Activated CD4-positive, alpha-beta T cell treated with anti-CD3 and anti-CD28 coated beads, Interleukin-2, amount 50 U/mL, for 4 hours (primary cell): ENCODE data around the gene SPR.

Source experiments
- DNase-seq, 2 experiments: peaks; one replicate each; pipeline ENCODE4 v3.0.0-alpha.2; 2020

SPR gene

GRCh38 chr2:72933207-72933606, 46.0 kb downstream of the SPR start:
- no peak for DNase-seq

- DNase-seq, result no peak
Measured at GRCh38 chr2:72933646-72934151, 46.5 kb downstream of the SPR start.

GRCh38 chr2:72934683-72935610, 47.7 kb downstream of the SPR start:
- DNase-seq, result no peak

- no peak for DNase-seq
Measured at GRCh38 chr2:72935611-72935957, 48.4 kb downstream of the SPR start.

- DNase-seq, result no peak
Measured at GRCh38 chr2:72936660-72937355, 49.6 kb downstream of the SPR start.

GRCh38 chr2:72937356-72937669, 50.1 kb downstream of the SPR start:
- DNase-seq, result no peak

GRCh38 chr2:72938455-72938854, 51.2 kb downstream of the SPR start:
- DNase-seq, result no peak

GRCh38 chr2:72940361-72940760, 53.2 kb downstream of the SPR start:
- DNase-seq, result no peak

GRCh38 chr2:72940786-72941185, 53.6 kb downstream of the SPR start:
- DNase-seq, result no peak
